GM19328 (cell line): ENCODE results near the gene KRTAP10-2.
"Not testable (repeated sequence)": the region's sequence is repeated elsewhere in the genome, so short reads cannot be mapped to it uniquely, and the experiment has no call there.

ENCODE experiments used
- ATAC-seq: cut with Tn5 transposase; IDR thresholded peaks from one replicate; pipeline ENCODE4 v1.9.1; 2021; ENCODE audit warnings: mild to moderate bottlenecking, moderate library complexity; ENCODE audit not compliant: unreplicated experiment

Gene KRTAP10-2

DNA sequence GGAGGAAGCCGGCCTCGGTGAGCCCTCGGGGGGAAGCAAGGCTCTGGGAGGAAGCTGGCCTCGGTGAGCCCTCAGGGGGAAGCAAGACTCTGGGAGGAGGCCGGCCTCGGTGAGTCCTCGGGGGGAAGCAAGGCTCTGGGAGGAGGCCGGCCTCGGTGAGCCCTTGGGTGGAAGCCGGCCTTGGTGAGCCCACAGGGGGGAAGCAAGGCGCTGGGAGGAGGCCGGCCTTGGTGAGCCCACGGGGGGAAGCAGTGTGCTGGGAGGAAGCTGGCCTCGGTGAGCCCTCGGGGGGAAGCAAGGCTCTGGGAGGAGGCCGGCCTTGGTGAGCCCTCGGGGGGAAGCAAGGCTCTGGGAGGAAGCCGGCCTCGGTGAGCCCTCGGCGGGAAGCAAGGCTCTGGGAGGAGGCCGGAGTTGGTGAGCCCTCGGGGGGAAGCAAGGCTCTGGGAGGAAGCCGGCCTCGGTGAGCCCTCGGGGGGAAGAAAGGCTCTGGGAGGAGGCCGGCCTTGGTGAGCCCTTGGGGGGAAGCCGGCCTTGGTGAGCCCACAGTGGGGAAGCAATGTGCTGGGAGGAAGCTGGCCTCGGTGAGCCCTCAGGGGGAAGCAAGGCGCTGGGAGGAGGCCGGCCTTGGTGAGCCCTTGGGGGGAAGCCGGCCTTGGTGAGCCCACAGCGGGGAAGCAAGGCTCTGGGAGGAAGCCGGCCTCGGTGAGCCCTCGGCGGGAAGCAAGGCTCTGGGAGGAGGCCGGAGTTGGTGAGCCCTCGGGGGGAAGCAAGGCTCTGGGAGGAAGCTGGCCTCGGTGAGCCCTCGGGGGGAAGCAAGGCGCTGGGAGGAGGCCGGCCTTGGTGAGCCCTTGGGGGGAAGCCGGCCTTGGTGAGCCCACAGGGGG is 48.1 kb downstream of the KRTAP10-2 start:
- ATAC-seq, result not testable (repeated sequence)

DNA sequence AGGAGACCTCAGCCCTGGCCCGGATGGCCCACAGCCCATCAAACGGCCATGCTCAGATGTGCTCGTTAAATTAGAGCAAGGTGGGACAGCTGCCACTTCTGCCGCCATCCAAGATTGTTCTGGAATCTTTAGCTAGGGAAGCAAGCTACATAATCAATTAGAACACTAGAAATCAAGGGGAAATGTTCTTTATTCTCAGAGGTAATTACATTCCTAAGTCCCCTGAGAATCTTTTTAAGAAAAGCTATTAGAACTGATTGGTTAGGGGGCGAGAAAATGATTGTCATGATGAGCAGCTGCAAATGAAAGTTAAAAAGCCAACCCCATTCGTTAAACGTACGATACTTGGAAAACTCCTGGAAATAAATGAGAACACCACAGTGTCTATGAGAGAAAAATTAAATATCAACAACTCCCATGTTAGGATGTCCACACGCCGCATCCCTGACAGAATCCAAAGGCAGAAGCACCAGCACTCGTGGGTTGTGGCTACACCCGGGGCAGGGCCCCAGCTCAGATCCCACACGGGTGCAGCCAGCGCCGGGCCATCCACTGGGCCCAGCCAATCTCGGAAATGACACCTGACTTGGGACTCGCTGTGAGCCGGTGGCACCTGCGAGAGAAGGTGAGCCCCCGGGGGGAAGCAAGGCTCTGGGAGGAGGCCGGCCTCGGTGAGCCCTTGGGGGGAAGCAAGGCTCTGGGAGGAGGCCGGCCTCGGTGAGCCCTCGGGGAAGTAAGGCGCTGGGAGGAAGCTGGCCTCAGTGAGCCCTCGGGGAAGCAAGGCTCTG is 48.9 kb downstream of the KRTAP10-2 start:
- ATAC-seq, result no peak
